ENCODE results near the gene EHMT2. TPM values are rescaled to one million over a fixed set of nuclear protein-coding genes. Genes with fewer than 3 reads are reported as not detected.

The EHMT2 gene
- total and polyA plus RNA-seq, 2 of the 4 experiments (the other 2 are of a cell fraction) = 38.0 to 51.2 TPM

- Histone ChIP-seq H3K14ac (replicated peaks; ENCODE audit: low read depth, low read length) (no peak overlapping the region), H2BK5ac (ENCODE audit: low read depth, low read length, poor library complexity, severe bottlenecking) (no peak overlapping the region), H3K79me1 (ENCODE audit: low read depth in 1 of 2, low read length in 2 of 2) (no peaks in the 10 kb centered on the region), H3K36me3 (ENCODE audit: control insufficient read depth, insufficient read depth, low read length) (no peaks in the 10 kb centered on the region), H4K20me1 (ENCODE audit: insufficient read depth, low read length) (no peaks in the 10 kb centered on the region), H3K4me2 (ENCODE audit: low read depth, low read length) (no peak overlapping the region), H3K56ac (ENCODE audit: extremely low read depth, insufficient read depth, low read length) (no peak overlapping the region), H2AK5ac (ENCODE audit: low read depth, low read length) (no peak overlapping the region), H2BK15ac (ENCODE audit: low read depth, low read length) (no peak overlapping the region), H3K9me1 (ENCODE audit: insufficient read depth, low read length) (no peaks in the 10 kb centered on the region), H2AK9ac (replicated peaks; ENCODE audit: low read depth, low read length, poor library complexity) (no peak overlapping the region), H2AFZ (replicated peaks; ENCODE audit: low read length, poor library complexity) (no peak overlapping the region), H3K27me3 (ENCODE audit: control insufficient read depth, insufficient read depth, low read length) (0 out of 2 replicates have a peak, but pooled peaks cover 2% of the 10 kb centered on the region), H3K9ac (ENCODE audit: low read depth, low read length) (no peak overlapping the region), H3K23ac (ENCODE audit: low read depth, low read length) (no peak overlapping the region), H2BK20ac (ENCODE audit: low read depth, low read length) (no peak overlapping the region), H4K91ac (ENCODE audit: insufficient read depth, low read depth, low read length) (no peak overlapping the region), H3K4ac (ENCODE audit: low read depth, low read length) (no peak overlapping the region), H3K4me1 (ENCODE audit: control insufficient read depth, insufficient read depth, low read length) (peaks cover 5% of the 10 kb centered on the region; the same call in 1 of the 2 replicates), H3K18ac (ENCODE audit: low read depth, low read length) (no peak overlapping the region), H4K8ac (ENCODE audit: low read depth in 2 of 2, low read length in 2 of 2) (no peak overlapping the region), H2BK120ac (ENCODE audit: low read depth, low read length) (no peak overlapping the region), H3K27ac (ENCODE audit: insufficient read depth, low read length) (no peak overlapping the region), H4K5ac (ENCODE audit: low read depth, low read length) (no peak overlapping the region), H3K4me3 (ENCODE audit: insufficient read depth, low read depth, low read length) (no peak overlapping the region), H3K9me3 (ENCODE audit: control insufficient read depth, insufficient read depth, low read length) (no peaks in the 10 kb centered on the region)
- CTCF ChIA-PET = interaction anchor here (1.3 kb wide), 1 partner anchor 22 kb away, joined by 3 read pairs; no protein-coding TSS in a partner anchor
- POLR2A ChIA-PET (ENCODE audit: unreplicated experiment) = no interaction called here
- no peak for TF ChIP-seq CEBPB (IDR thresholded peaks at IDR 0.05; ENCODE audit: low read depth, low read length)
- TF ChIP-seq MAZ (IDR thresholded peaks at IDR 0.05; ENCODE audit: borderline replicate concordance, low read depth, low read length) = no peak
- TF ChIP-seq SMC3 (IDR thresholded peaks at IDR 0.05; ENCODE audit: low read depth, low read length) = no peak
- TF ChIP-seq CHD1 (IDR thresholded peaks at IDR 0.05; ENCODE audit: low read depth, low read length) = no peak
- TF ChIP-seq RFX5 (IDR thresholded peaks at IDR 0.05; ENCODE audit: low read depth, low read length) = no peak
- TF ChIP-seq MXI1 (IDR thresholded peaks at IDR 0.05; ENCODE audit: borderline replicate concordance, low read depth, low read length) = no peak
- no peak for TF ChIP-seq CTCF (conservative IDR thresholded peaks at IDR 0.05; ENCODE audit: low read depth, low read length)
- TF ChIP-seq RCOR1 (IDR thresholded peaks at IDR 0.05; ENCODE audit: insufficient replicate concordance, low read length) = no peak
- DNase-seq = no peak
- intact Hi-C loops (cut with micrococcal nuclease) (no loop called here), dilution Hi-C loops (cut with HindIII; ENCODE audit: low sequenced_read_pairs, unreplicated experiment) (no loop called here), in situ Hi-C loops (cut with MboI; ENCODE audit: low sequenced_read_pairs) (no loop called here)
- BruUV-seq (replicated peaks) = no TSS peak
- WGBS, 2 experiments (ENCODE audit: extremely low coverage in 2 of 2, insufficient read length in 1 of 2) = no CpG with 5 or more reads among the region's 8 CpGs
- ATAC-seq (ENCODE audit: low read depth) = no peak
Measured at GRCh38 chr6:31918069-31918720, 20.7 kb upstream of the EHMT2 start.
